ENCODE results near the gene GMDS. TPM values are rescaled to one million over a fixed set of nuclear protein-coding genes. Genes with fewer than 3 reads are reported as not detected.

The GMDS gene
- total RNA-seq, 1 donor from 2014 or later, result 14.4 TPM

DNA sequence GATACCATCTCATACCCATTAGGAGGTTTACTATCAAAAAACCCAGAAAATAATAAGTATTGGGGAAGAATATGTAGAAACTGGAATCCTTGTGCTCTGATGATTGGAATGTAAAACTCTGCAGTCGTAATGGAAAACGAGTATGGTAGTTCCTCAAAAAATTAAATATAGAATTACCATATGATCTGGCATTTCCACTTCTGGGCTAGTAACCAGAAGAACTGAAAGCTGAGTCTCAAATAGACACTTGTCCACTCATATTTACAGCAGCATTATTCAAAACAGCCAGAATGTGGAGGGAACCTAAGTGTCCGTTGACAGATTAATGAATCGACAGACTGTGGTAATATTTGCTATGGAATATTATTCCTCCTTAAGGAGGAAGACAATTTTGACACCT lies 591.4 kb downstream of the GMDS start:
- DNase-seq (ENCODE audit: low spot score), result no peak

DNA sequence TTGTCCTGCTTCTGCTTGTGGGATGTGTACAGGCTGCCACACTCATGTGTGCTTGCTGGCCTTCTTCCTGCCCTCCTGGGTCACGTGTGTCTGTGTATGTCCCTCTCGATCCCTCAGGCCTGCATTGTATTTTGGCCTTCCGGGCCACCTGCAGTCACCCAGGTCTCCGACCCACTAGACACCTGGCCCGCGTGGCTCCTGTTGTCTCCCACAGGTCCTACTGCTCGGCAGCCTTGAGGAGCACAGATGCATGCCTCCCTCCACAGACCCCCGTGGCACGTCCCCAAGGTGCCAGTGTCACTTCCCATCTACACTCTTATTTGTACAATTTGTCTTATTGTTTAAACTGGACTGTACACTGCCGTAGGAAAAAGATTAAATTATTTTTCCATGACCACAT lies 592.6 kb downstream of the GMDS start:
- no peak for DNase-seq (ENCODE audit: low spot score)

DNA sequence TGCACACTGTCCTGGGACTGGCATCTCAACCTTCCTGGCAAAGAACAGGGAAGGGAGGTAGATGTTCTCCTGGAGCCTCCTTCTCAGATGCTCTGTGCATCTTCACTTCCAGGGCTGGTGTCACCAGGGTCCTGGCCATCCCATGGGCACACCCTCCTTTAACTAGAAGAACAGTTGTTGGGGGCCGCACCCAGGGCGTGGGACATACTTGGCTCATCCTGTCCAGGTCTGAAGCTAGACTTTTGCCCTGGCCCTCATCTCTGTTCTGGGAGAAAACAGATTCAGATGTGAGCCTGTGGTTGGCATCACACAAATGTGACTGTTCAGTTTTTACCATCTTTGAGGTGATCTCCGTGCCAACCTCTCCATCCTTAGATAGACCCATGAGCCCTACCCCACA lies 594.0 kb downstream of the GMDS start:
- DNase-seq (ENCODE audit: low spot score), result no peak

DNA sequence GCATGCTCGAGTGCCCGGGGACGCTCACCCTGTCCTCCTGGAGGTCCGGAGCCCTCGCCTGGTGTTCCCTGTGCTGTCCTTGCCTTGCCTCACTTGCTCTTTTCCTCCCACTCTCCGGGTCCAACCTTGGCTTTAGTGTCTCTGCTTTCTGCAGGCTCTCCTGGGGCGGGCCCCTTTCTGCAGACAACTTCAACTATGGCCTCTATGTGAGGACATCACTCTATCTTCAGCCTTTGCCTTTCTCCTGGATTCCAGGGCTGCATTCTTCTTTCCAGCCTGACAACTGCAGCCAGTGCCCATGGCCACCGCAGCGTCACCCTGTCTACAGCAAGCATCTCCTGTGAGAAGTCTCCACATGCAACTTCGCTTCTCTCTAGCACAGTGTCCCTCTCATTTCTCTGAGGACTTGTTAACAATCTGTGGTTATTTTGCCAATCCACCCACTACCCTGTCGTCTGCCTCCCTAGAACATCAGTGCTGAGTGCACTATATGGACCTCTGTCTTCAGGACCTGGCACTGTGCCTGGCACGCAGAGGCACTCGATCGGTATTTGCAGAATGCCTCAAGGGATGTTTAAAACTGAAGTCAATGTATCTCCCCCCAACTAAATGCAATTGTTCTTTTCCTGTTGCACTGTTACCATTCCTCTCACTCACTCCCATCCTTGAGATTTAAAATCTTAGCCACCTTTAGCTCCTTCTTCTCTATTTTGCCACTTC lies 599.8 kb downstream of the GMDS start:
- DNase-seq (ENCODE audit: low spot score), result no peak

DNA sequence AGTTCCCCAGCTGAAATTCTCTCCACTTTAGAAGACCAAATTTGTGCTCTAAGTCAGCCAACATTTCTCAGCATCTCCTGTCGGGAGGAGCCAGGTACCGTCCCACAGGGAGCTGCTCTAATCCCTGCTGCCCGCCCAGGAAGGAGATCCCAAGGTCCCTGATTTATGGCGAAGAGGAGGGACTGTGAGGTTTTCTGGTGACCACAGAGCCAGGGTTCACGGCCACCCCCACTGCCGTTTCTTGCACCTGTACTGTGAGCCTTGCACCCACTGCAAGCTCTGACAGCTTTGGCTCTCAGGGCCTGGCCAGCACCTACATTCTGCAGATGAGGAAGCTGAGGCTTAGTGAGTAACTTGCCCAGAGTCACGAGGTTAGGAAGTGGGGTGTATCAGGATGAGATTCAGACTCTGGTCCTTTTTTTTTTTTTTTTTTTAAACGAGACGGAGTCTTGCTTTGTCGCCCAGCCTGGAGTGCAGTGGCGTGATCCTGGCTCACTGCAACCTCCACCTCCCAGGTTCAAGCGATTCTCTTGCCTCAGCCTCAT lies 600.8 kb downstream of the GMDS start:
- DNase-seq (ENCODE audit: low spot score), result no peak

DNA sequence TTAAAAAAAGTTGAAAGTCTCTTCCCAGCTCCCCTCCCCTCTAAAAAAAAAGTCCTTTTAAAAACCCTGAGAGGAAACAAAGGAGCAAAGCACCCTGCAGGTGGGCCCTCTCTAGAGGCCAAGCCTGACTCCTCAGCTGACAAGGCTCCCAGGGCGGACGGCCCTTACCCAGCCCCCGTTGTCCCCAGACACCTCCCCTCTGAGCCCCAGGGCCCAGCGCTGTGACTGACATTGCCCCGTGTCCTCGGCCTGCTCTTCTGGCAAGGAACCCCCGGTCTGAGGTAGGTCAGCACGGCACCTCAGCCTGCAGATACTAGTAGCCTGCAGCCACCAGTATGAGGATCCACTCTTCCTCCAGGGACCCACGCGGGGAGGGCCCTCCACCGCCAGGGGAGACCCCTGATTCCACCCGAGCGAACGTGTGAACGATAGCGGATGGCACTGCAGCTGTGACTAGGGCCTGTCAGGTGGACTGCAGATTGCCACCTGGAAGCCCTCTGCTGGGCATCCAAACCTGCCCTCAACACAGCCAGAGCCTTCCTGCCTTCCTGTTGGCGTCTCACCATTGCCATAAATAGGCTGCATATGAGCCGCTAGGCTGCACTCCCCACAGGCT lies 601.5 kb downstream of the GMDS start:
- DNase-seq (ENCODE audit: low spot score), result no peak

DNA sequence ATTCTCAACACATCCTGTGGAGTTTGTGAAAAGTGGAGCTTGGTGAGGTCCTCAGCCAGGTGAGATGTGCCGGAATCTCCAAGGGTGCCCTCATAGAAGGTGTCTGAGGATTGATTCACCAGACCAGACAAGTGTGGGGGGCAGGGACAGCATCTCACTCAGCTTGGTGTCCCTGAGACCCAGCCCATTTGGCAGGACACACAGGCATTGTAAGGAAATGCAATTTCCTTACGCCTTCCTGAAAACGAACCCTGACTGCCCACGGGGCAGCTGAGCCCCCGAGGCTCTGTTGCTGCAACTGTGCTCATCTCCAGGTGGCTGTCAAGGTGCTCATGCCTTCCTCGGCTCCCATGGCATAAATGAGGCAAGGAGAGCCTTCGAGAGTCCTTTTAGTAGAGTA lies 602.3 kb downstream of the GMDS start:
- no peak for DNase-seq (ENCODE audit: low spot score)

DNA sequence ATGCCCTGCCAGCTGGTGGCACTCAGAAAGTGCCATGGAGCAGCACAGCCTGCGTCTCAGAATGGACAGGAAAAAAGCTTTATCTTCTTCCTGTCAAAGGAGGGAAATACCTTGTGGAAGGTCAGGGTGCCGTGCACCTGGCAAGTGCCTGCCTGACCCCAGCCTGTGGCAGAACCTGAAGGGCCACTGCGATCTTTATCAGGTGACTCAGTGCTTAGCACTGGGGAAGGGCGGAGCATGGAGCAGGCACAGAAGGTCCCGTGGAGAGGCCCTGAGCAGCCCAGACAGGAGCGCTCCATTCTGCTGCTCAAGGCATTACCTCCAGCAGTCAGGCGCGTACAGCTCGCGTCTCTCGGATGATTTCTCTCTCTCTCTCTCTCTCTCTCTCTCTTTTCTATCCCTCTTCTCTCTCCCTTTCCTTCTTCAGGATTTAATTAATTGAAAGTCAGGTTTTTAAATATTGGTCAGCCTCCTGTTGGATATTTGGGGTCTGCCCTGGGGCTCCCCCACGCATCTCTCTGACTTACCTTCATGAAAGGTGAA lies 604.0 kb downstream of the GMDS start:
- DNase-seq (ENCODE audit: low spot score), result peak; percentile 41

DNA sequence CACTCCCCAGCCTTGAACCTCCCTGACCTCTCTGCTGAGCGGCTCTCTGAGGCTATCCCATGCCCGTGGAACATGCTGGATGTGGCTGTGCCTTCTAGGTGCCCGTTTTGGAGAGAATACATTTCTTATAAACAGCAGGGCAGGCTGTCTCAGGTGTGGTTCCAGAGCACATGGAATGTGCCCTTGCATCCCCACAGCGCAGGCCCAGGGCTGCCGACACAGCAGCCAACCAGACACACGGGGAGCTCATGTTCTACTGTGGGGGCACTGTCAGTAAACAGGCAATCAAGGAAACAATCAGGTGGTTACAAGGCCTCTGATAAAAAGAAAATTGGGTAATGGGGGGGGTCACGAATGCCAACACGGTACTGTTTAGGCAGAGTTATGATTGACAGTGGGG lies 604.9 kb downstream of the GMDS start:
- DNase-seq (ENCODE audit: low spot score), result no peak

DNA sequence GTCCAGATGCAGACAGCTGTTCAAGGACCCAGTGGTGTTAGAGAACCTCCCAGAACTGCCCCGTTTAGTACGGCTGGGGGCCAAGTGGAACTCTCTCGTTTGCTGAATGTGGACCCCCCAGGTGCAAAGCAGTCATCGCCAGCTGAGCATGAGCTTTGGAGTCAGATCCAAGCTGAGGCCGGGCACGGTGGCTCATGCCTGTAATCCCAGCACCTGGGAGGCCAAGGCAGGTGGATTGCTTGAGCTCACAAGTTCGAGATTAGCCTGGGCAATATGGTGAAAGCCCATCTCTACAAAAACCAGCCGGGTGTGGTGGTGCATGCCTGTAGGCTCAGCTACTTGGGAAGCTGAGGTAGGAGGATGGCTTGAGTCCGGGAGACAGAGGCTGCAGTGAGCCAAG lies 606.0 kb downstream of the GMDS start:
- DNase-seq (ENCODE audit: low spot score), result no peak

DNA sequence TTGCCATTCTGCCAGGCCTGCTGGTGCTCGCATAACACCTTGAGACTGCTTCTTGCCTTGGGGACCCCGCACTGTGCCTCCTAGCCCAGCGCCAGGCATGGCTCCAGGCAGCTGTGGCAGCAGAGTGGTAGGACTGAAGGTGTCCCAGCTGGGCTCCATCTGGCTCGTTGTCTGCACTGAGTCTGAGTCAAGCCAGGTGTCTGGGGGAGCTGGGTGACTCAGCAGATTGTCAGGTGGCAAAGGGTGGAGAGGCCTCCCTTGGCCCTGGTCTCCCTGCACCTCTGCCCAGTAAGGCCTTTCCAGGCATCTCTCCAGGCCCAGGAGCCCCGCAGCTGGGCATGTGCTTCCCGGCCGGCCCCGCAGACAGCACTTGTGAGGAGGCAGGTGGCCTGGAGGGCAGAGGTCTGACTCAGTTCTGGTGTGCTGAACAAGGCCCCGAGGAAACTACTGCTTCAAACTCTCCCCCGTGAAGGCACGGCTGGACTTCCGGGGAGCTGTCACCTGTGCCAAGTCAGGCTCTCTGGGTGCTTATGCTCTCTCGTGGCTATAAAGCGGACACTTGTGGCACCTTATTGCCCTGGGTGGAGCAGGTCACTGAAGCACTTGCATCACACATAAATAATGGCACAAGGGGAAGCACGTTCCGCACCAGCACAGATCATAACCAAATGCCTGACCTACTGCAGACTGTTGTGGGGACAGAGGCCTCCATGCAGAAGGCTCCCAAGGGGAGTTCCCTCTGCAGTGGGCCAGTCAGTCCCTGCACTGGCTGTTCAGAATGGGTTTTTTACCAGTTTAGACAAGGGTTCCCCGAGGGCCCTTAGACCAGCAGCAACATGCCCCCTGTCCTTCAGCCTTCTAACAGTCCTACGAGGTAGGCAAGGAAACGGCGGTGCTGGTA lies 608.2 kb downstream of the GMDS start:
- no peak for DNase-seq (ENCODE audit: low spot score)

DNA sequence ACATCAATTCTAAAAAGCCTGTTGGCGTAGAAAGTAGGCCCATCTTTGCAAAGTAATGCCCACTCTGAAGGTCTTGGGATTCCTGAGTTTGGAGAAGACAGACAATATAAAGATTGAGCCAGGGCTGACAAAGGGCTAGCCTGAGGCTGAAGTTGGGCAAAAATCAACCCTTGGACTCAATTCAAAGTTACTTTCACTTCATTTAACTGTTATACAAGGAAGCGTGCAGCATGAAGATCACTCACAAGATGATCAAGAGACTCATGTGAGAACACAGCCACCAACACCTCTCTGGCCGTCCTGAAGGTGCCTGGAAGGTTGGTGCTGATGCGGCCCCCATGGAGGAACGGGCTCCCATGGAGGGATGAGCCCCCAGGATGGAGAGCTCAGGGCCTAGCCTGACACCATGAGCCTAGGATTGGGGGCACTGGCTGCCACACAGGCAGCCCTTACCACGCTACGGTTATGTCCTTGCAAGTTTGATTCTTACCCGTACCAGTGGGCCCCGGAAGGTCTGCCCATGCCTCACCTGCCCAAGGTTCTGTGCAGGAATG lies 609.1 kb downstream of the GMDS start:
- DNase-seq (ENCODE audit: low spot score), result no peak

DNA sequence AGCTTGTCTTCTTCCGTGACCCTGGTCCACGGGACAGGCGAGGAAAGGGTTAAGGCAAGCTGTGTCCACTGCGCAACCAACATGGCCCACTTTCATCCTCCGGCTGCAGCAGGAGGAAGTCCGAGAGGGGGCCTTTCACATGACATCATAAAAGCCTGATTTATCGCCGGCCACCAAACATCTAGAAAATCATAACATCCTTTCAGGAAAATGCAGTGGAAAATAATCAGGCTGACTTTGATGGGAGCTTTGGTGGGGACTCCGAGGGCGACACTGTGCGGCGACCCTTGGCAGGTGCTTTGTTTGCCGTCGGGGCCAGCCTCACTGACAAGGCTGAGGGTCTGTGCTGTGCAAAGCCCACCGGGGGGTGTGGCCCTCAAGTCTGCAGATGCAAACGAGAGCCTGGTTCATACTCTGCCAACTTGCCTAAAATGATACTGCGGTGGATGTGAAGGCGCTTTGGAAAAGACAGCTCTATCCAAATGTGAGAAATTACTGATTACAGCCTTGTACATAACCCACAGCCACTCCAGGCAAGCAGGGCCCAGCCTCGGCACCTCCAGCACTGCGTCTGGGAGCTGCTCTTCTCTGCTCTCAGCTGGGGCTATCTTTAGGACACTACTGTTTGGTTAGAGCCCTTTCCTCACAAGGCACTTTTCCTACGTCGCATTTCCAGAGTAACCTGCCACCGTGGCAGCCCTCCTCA lies 609.9 kb downstream of the GMDS start:
- DNase-seq (ENCODE audit: low spot score), result peak; percentile 45

DNA sequence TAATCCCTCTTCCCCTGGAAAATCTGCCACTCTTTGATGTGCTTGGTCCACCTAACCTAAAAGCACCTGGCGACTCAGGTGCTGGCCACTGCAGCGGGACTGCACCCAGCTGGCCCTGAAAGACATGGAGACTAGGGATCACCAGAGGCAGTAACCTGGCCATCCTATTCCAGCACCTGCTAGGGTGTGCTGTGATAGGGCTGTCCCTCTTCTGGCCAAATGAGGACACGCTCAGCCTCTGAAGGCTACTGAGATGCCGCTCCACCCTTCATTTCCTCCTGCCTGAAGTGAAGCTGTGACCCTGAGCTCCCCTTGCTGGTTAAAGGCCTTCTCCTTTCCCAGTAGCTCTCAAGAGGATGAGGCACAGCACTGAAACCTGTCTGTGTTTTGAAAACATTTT lies 611.3 kb downstream of the GMDS start:
- DNase-seq (ENCODE audit: low spot score), result no peak

DNA sequence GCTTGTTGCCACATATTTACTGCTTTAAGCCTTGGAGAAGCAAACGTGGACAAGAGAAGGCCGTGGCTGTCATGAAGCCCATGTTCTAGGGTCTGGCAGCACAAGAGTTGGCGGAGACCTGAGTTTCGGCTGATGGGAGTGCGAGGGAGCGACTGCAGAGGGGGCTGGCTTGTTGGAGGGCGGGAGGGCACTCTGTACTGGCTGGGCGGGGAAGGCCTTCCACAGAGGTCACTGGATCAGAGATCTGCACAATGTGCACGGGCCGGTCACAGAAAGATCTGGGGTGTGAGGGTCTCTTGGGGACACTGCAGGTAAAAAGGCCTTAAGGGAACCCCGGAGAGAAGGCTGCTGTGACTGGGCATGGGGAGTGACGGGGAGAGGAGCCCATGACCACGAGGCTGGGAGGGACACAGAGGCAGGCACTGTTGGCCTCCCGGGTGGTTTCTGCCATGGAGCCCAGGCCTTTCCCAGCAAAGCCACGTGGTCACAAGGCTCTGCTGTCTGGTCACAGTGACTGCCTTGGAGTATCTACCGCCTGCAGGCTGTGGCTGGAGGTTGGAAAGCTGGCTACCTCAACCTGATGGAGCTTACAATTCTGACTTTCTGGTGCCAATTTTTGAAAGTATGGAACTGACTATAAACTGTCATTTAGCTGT lies 611.9 kb downstream of the GMDS start:
- DNase-seq (ENCODE audit: low spot score), result no peak

DNA sequence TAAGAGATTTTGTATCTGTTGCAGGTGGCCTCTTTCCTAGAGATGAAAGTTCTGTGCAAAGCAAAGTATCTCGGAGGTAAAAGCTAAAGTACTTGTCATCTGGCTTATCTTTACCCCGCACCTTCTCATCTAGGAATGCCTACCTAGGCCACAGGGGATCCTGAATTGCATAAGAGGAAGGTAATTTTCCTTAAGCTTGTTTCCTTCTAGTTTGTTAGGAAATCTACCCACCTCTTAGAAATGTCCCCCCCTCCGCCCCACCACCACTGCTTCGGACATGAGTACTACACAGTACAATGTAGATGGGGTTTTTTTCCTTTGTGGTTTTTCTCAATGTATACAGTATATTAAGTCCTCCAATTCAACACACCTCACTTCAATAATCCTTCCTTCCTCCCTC lies 614.2 kb downstream of the GMDS start:
- DNase-seq (ENCODE audit: low spot score), result no peak

DNA sequence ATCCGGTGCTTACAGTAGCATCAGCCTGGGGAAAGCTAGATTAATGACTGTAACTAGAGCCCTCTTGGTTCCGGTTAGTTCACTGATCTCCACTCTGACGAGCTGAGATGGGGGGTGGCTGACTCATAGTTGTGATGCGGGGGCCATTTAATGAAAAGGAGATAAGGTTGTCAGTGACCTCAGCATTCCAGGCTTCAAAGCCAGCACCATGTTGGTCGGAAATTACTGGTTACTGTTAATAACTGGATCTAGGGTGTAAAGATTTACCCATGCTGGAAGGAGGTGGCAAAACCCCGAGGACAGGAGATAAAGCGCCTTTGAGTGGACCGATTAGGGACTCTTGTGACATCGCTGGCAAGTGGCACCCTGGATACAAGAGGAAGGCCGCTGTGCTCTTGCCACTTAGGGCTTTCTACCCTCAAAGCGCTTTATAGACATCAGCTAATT lies 614.6 kb downstream of the GMDS start:
- no peak for DNase-seq (ENCODE audit: low spot score)

DNA sequence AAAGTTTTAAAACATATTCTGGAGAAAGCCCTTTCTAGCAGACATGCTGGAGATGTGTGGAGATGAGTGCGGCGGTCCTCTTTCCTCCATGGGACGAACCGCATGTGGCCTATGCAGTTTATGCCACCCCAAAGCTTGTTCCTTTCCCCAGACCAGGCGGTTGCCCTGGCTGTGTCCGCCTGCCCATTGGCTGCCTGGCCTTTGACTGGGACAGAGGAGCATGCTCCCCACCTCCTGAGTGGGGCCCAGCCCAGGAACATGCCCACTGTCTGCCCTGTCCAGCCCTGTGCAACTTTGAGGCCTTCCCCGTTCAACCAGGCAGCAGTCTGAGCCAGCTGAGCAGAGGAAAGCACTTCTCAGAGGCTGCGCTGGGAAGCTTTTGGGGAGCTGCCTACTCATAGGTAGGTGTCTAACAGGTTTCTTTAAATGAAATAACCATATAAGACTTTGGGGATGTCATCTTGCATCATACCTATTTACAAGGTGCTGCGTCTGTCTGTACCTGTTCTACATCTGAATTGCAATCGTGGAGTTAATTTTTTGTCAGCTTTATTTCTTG lies 615.1 kb downstream of the GMDS start:
- no peak for DNase-seq (ENCODE audit: low spot score)

DNA sequence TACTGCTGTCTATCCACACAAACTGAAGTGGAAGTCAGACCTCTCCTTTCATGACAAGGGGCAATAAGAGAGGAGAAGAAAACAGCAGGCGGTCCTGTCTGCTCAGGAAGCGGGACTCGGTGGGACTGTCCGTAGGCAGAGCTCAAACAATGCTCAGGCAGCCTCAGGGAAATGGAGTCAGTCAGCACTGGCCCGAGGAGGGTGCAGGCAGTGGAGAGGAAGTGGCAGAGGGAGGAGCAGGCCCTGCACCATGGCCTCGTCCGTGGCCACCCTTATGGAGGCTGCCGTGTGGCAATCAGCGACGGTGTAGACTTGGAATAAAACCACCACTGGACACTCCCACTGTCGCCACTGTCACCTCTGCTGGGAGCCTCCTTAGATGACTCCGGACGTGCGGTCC lies 616.1 kb downstream of the GMDS start:
- DNase-seq (ENCODE audit: low spot score), result no peak
